ENCODE data around the gene AFAP1L2.

The AFAP1L2 gene

DNA sequence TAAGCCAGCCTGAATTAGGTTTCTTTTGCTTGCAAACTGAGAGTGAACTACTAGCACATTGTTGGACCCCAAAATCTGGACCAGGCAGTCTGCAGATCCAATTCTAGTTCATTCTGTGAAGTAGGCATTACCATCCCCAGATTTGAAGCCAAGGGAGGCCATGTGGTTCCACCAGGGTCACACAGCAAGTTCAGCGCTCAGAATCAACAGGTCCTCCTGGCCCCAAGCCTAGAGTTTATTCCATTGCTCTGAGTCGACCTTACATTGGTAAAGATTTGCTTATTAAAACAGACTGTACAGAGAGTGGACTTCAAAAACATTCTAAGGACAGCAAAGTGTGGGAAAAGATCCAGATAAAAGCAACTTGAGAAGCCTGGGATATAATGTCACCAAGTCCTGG, 50.9 kb downstream of the AFAP1L2 start:
- H3K4me3 ChIP-seq (ENCODE audit: insufficient read depth, low read length, poor library complexity, severe bottlenecking): no peak overlapping the region
- H3K27ac ChIP-seq (ENCODE audit: low read depth, low read length): no peak overlapping the region
- no peaks in the 10 kb centered on the region for H3K36me3 ChIP-seq (ENCODE audit: low read length)
- no peak overlapping the region for H3K9ac ChIP-seq (ENCODE audit: low read length)
- H2AFZ ChIP-seq (ENCODE audit: low read depth, low read length, severe bottlenecking): no peak overlapping the region
- H3F3A ChIP-seq (ENCODE audit: insufficient read depth): no peaks in the 10 kb centered on the region
- 0 out of 2 replicates have a peak, but pooled peaks cover 2% of the 10 kb centered on the region for H3K27me3 ChIP-seq (ENCODE audit: low read length)
- no peaks in the 10 kb centered on the region for H3K79me2 ChIP-seq (ENCODE audit: insufficient read depth, low read length)
- H3K9me3 ChIP-seq (ENCODE audit: insufficient read depth, low read length): no peaks in the 10 kb centered on the region
- H3K9me2 ChIP-seq (replicated peaks; ENCODE audit: insufficient read depth, low read length): no peaks in the 10 kb centered on the region
- TF ChIP-seq, protein P1, sequence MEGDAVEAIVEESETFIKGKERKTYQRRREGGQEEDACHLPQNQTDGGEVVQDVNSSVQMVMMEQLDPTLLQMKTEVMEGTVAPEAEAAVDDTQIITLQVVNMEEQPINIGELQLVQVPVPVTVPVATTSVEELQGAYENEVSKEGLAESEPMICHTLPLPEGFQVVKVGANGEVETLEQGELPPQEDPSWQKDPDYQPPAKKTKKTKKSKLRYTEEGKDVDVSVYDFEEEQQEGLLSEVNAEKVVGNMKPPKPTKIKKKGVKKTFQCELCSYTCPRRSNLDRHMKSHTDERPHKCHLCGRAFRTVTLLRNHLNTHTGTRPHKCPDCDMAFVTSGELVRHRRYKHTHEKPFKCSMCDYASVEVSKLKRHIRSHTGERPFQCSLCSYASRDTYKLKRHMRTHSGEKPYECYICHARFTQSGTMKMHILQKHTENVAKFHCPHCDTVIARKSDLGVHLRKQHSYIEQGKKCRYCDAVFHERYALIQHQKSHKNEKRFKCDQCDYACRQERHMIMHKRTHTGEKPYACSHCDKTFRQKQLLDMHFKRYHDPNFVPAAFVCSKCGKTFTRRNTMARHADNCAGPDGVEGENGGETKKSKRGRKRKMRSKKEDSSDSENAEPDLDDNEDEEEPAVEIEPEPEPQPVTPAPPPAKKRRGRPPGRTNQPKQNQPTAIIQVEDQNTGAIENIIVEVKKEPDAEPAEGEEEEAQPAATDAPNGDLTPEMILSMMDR (IDR thresholded peaks at IDR 0.05; ENCODE audit: insufficient read depth, low read length, poor library complexity, severe bottlenecking): no peak
- no peak for TF ChIP-seq EZH2phosphoT487 (conservative IDR thresholded peaks at IDR 0.05; ENCODE audit: low read length)
- H3K4me2 ChIP-seq (ENCODE audit: low read depth, low read length, poor library complexity, severe bottlenecking): no peak overlapping the region
- H4K20me1 ChIP-seq (ENCODE audit: low read depth, low read length): no peaks in the 10 kb centered on the region

DNA sequence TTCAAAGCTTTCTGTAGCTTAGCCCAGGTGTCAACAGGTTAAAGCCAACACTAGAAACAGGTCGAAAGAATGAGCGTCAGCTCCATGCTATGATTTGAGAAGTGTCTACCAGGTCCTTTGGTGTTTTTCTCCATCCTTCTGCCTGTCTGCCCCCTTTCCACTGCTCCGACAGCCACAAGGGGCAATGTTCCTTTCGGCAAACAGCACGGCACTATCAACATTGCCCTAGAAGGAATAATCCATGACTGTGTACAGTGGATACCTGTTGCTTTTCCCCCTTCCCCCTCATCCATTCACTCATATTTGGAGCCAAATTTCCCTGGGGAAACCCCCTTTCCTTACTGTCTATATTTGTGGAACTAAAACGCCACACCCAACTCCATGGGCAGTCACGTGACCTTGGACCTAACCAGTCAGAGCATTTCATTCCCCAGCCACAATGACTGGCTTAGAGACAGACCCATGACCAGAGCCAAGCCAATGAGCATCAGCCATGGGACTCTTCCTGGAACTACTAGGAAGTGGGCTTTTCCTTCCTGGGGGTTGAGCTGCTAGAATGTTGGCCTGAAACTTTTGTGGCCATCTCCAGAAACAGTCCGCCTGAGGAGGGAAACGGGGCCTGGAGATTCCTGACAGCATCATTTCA, 51.5 kb downstream of the AFAP1L2 start:
- H3K27me3 ChIP-seq (ENCODE audit: low read length): 0 out of 2 replicates have a peak, but pooled peaks cover 2% of the 10 kb centered on the region
- no peaks in the 10 kb centered on the region for H3K9me2 ChIP-seq (replicated peaks; ENCODE audit: insufficient read depth, low read length)
- no peak overlapping the region for H3K27ac ChIP-seq (ENCODE audit: low read depth, low read length)
- H3K36me3 ChIP-seq (ENCODE audit: low read length): no peaks in the 10 kb centered on the region
- H3K4me3 ChIP-seq (ENCODE audit: insufficient read depth, low read length, poor library complexity, severe bottlenecking): no peak overlapping the region
- TF ChIP-seq, protein P1 (IDR thresholded peaks at IDR 0.05; ENCODE audit: insufficient read depth, low read length, poor library complexity, severe bottlenecking): no peak
- no peak for TF ChIP-seq EZH2phosphoT487 (conservative IDR thresholded peaks at IDR 0.05; ENCODE audit: low read length)
- H3K4me2 ChIP-seq (ENCODE audit: low read depth, low read length, poor library complexity, severe bottlenecking): no peak overlapping the region
- no peaks in the 10 kb centered on the region for H3F3A ChIP-seq (ENCODE audit: insufficient read depth)
- no peaks in the 10 kb centered on the region for H4K20me1 ChIP-seq (ENCODE audit: low read depth, low read length)
- H3K9ac ChIP-seq (ENCODE audit: low read length): no peak overlapping the region
- H2AFZ ChIP-seq (ENCODE audit: low read depth, low read length, severe bottlenecking): no peak overlapping the region
- no peaks in the 10 kb centered on the region for H3K9me3 ChIP-seq (ENCODE audit: insufficient read depth, low read length)
- H3K79me2 ChIP-seq (ENCODE audit: insufficient read depth, low read length): no peaks in the 10 kb centered on the region

DNA sequence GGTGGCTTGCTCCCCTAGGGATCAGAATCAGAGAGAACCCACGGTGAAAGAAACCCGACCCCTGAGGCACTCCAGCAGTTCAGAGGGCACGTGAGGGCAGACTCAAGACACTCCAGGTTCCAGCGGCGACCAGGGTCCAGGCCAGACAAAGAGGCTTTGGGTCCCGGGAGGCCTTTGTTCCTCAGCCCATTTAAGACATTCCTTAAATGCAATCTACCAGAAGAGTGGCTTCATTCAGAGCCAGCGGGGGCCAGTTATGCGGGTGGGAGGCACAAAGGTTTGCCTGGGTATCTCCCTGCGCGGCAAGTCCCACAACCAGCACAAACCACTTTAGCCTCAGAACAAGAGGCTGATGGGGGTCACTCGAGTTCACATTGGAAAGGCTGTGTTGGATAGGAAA, 53.6 kb downstream of the AFAP1L2 start:
- Histone ChIP-seq H3K9me3 (ENCODE audit: insufficient read depth, low read length) (no peaks in the 10 kb centered on the region), H3F3A (ENCODE audit: insufficient read depth) (no peaks in the 10 kb centered on the region), H2AFZ (ENCODE audit: low read depth, low read length, severe bottlenecking) (no peak overlapping the region), H3K79me2 (ENCODE audit: insufficient read depth, low read length) (no peaks in the 10 kb centered on the region), H4K20me1 (ENCODE audit: low read depth, low read length) (no peaks in the 10 kb centered on the region), H3K27ac (ENCODE audit: low read depth, low read length) (no peak overlapping the region), H3K9me2 (replicated peaks; ENCODE audit: insufficient read depth, low read length) (no peaks in the 10 kb centered on the region), H3K4me3 (ENCODE audit: insufficient read depth, low read length, poor library complexity, severe bottlenecking) (no peak overlapping the region), H3K4me2 (ENCODE audit: low read depth, low read length, poor library complexity, severe bottlenecking) (no peak overlapping the region), H3K9ac (ENCODE audit: low read length) (no peak overlapping the region), H3K36me3 (ENCODE audit: low read length) (no peaks in the 10 kb centered on the region), H3K27me3 (ENCODE audit: low read length) (no peaks in the 10 kb centered on the region)
- TF ChIP-seq EZH2phosphoT487 (conservative IDR thresholded peaks at IDR 0.05; ENCODE audit: low read length): no peak
- TF ChIP-seq, protein P1 (IDR thresholded peaks at IDR 0.05; ENCODE audit: insufficient read depth, low read length, poor library complexity, severe bottlenecking): no peak

All from SU-DHL-6 (cell line).